Measurements from ENCODE around the gene CYP4F8.
"Not testable (repeated sequence)": the region's sequence is repeated elsewhere in the genome, so short reads cannot be mapped to it uniquely, and the experiment has no call there.

Gene CYP4F8

GRCh38 chr19:15644066-15644741, 29.2 kb downstream of the CYP4F8 start:
- DNase-seq (ENCODE audit: low read depth, low spot score) = no peak
- no peak for TF ChIP-seq CTCF (IDR thresholded peaks at IDR 0.05; ENCODE audit: low read depth, low read length)
- H3K4me3 ChIP-seq (ENCODE audit: low read depth, low read length) = no peak overlapping the region
- in situ Hi-C loops (cut with HindIII; ENCODE audit: low sequenced_read_pairs) = no loop called here

- in situ Hi-C loops (cut with HindIII; ENCODE audit: low sequenced_read_pairs) = no loop called here
- TF ChIP-seq CTCF (IDR thresholded peaks at IDR 0.05; ENCODE audit: low read depth, low read length) = no peak
Observed at GRCh38 chr19:15644816-15645215, 29.8 kb downstream of the CYP4F8 start.

GRCh38 chr19:15649526-15649925, 34.5 kb downstream of the CYP4F8 start:
- no peak for TF ChIP-seq CTCF (IDR thresholded peaks at IDR 0.05; ENCODE audit: low read depth, low read length)
- no peak overlapping the region for H3K4me3 ChIP-seq (ENCODE audit: low read depth, low read length)
- in situ Hi-C loops (cut with HindIII; ENCODE audit: low sequenced_read_pairs) = no loop called here
- DNase-seq (ENCODE audit: low read depth, low spot score) = no peak

More at GRCh38 chr19:15644816-15645215, 29.8 kb downstream of the CYP4F8 start:
- DNase-seq (ENCODE audit: low read depth, low spot score) = no peak
- no peak overlapping the region for H3K4me3 ChIP-seq (ENCODE audit: low read depth, low read length)

GRCh38 chr19:15650123-15650522, 35.1 kb downstream of the CYP4F8 start:
- DNase-seq (ENCODE audit: low read depth, low spot score); H3K4me3 ChIP-seq (ENCODE audit: low read depth, low read length); in situ Hi-C loops (cut with HindIII; ENCODE audit: low sequenced_read_pairs): not testable (repeated sequence)

- no peak for TF ChIP-seq CTCF (IDR thresholded peaks at IDR 0.05; ENCODE audit: low read depth, low read length)
- H3K4me3 ChIP-seq (ENCODE audit: low read depth, low read length) = no peak overlapping the region
- DNase-seq (ENCODE audit: low read depth, low spot score) = no peak
- in situ Hi-C loops (cut with HindIII; ENCODE audit: low sequenced_read_pairs) = no loop called here
Observed at GRCh38 chr19:15651791-15652190, 36.8 kb downstream of the CYP4F8 start.

- TF ChIP-seq CTCF (IDR thresholded peaks at IDR 0.05; ENCODE audit: low read depth, low read length) = no peak
- H3K4me3 ChIP-seq (ENCODE audit: low read depth, low read length) = no peak overlapping the region
- no peak for DNase-seq (ENCODE audit: low read depth, low spot score)
- in situ Hi-C loops (cut with HindIII; ENCODE audit: low sequenced_read_pairs) = no loop called here
Observed at GRCh38 chr19:15652559-15653278, 37.7 kb downstream of the CYP4F8 start.

- no peak for DNase-seq (ENCODE audit: low read depth, low spot score)
- no peak overlapping the region for H3K4me3 ChIP-seq (ENCODE audit: low read depth, low read length)
- TF ChIP-seq CTCF (IDR thresholded peaks at IDR 0.05; ENCODE audit: low read depth, low read length) = no peak
- in situ Hi-C loops (cut with HindIII; ENCODE audit: low sequenced_read_pairs) = no loop called here
Observed at GRCh38 chr19:15656467-15656866, 41.4 kb downstream of the CYP4F8 start.
